Prostate gland (tissue), 2 donors: Measurements from ENCODE around the gene PVALB.

Experiments used
- CTCF ChIP-seq, 4 experiments: fragments of 200-600 bp in 2 of 4; fragments of 450-650 bp in 2 of 4; sonication (generic) in 2 of 4; IDR thresholded peaks; 1 replicate in 3 of 4; 2 replicates in 1 of 4; pipeline ENCODE4 v1.5.1; 2016 to 2019; ENCODE audit warnings: antibody characterized with exemption in 4 of 4, mild to moderate bottlenecking in 2 of 4, moderate library complexity in 2 of 4
- POLR2A ChIP-seq: fragments of 450-650 bp; IDR thresholded peaks from one replicate; pipeline ENCODE4 v1.6.1; 2016; ENCODE audit warnings: antibody characterized with exemption, mild to moderate bottlenecking
- POLR2AphosphoS5 ChIP-seq: sonication (generic); formaldehyde crosslinking; IDR thresholded peaks from one replicate; pipeline ENCODE4 v1.6.1; 2017; ENCODE audit warnings: antibody characterized with exemption

GRCh38 chr22:36781656-36782627 lies 34.9 kb downstream of the PVALB start:
- TF ChIP-seq CTCF (IDR thresholded peaks at IDR 0.05): peak; percentile 91 to 95 (median 92)
- TF ChIP-seq POLR2A: no peak
- TF ChIP-seq POLR2AphosphoS5: peak; percentile 66
